HG03558 (cell line): ENCODE data around the gene CRACDL.

ENCODE experiments used
- ATAC-seq: cut with Tn5 transposase; IDR thresholded peaks from one replicate; pipeline ENCODE4 v1.9.1; 2021; ENCODE audit warnings: moderate number of reproducible peaks; ENCODE audit not compliant: unreplicated experiment; ENCODE audit errors: extremely low read depth

Gene CRACDL

GRCh38 chr2:98867539-98868309 lies 68.3 kb downstream of the CRACDL start:
- ATAC-seq, result no peak

- ATAC-seq, result no peak
Observed at GRCh38 chr2:98866033-98866432, 70.0 kb downstream of the CRACDL start.

GRCh38 chr2:98861601-98862000 lies 74.4 kb downstream of the CRACDL start:
- no peak for ATAC-seq

GRCh38 chr2:98859323-98859722 lies 76.7 kb downstream of the CRACDL start:
- ATAC-seq, result no peak

- ATAC-seq, result no peak
Observed at GRCh38 chr2:98857001-98857400, 79.0 kb downstream of the CRACDL start.

- ATAC-seq, result no peak
Observed at GRCh38 chr2:98854682-98855081, 81.3 kb downstream of the CRACDL start.

GRCh38 chr2:98852932-98853331 lies 83.1 kb downstream of the CRACDL start:
- ATAC-seq, result no peak

GRCh38 chr2:98850074-98850473 lies 86.0 kb downstream of the CRACDL start:
- ATAC-seq, result no peak

GRCh38 chr2:98849113-98849512 lies 86.9 kb downstream of the CRACDL start:
- ATAC-seq, result no peak

- ATAC-seq, result no peak
Observed at GRCh38 chr2:98847853-98848252, 88.2 kb downstream of the CRACDL start.

GRCh38 chr2:98846041-98846440 lies 90.0 kb downstream of the CRACDL start:
- no peak for ATAC-seq

- no peak for ATAC-seq
Observed at GRCh38 chr2:98842136-98842535, 93.9 kb downstream of the CRACDL start.

- no peak for ATAC-seq
Observed at GRCh38 chr2:98839292-98839691, 96.7 kb downstream of the CRACDL start.

- no peak for ATAC-seq
Observed at GRCh38 chr2:98835831-98836385, 100.1 kb downstream of the CRACDL start.

- ATAC-seq, result no peak
Observed at GRCh38 chr2:98833917-98834263, 102.1 kb downstream of the CRACDL start.

- no peak for ATAC-seq
Observed at GRCh38 chr2:98833172-98833916, 102.7 kb downstream of the CRACDL start.

GRCh38 chr2:98832172-98832571 lies 103.9 kb downstream of the CRACDL start:
- ATAC-seq, result no peak

- no peak for ATAC-seq
Observed at GRCh38 chr2:98830571-98831145, 105.4 kb downstream of the CRACDL start.

- no peak for ATAC-seq
Observed at GRCh38 chr2:98829581-98830270, 106.3 kb downstream of the CRACDL start.

GRCh38 chr2:98828793-98829371 lies 107.1 kb downstream of the CRACDL start:
- ATAC-seq, result no peak
